WTC11 (cell line): ENCODE measurements around the gene UQCC2. TPM values are rescaled to one million over a fixed set of nuclear protein-coding genes. Genes with fewer than 3 reads are reported as not detected.

Experiments used
- ATAC-seq: fragments of 200-7000 bp; cut with Tn5 transposase; 2 replicates; pipeline ENCODE4 v1.10.0; 2021; ENCODE audit warnings: mild to moderate bottlenecking, moderate library complexity
- CTCF ChIA-PET: fragments of 300-600 bp; sonication (Branson Sonifier 250); formaldehyde crosslinking; loops from one replicate; lab custom pipeline; 2021; ENCODE audit warnings: antibody characterized with exemption; lab: Charles Lee
- POLR2A ChIA-PET: fragments of 350-600 bp; sonication (Branson Sonifier 250); formaldehyde crosslinking; loops from one replicate; lab custom pipeline; 2021; ENCODE audit warnings: antibody characterized with exemption; lab: Charles Lee
- DNase-seq: peaks from one replicate; pipeline ENCODE4 v3.0.0; 2021; ENCODE audit warnings: low spot score
- H3K27ac Mint-ChIP-seq: 2 replicates; pipeline ENCODE4 v1.8.0; 2021; ENCODE audit warnings: mixed read lengths
- H3K27me3 Mint-ChIP-seq: 2 replicates; pipeline ENCODE4 v1.8.0; 2021; ENCODE audit warnings: low read depth, mild to moderate bottlenecking, moderate library complexity, mixed read lengths
- H3K36me3 Mint-ChIP-seq: 2 replicates; pipeline ENCODE4 v1.8.0; 2021; ENCODE audit warnings: mixed read lengths
- H3K4me1 Mint-ChIP-seq: 2 replicates; pipeline ENCODE4 v1.8.0; 2022; ENCODE audit warnings: mixed read lengths
- H3K4me3 Mint-ChIP-seq: 2 replicates; pipeline ENCODE4 v1.8.0; 2021; ENCODE audit warnings: mild to moderate bottlenecking, moderate library complexity, mixed read lengths
- H3K9me3 Mint-ChIP-seq: 2 replicates; pipeline ENCODE4 v1.8.0; 2021; ENCODE audit warnings: mixed read lengths
- EMX1 ChIP-seq: fragments of 250-450 bp; sonication (Bioruptor Pico); IDR thresholded peaks from 2 replicates; pipeline ENCODE4 v1.8.0; 2021; ENCODE audit warnings: mild to moderate bottlenecking
- FOXK1 ChIP-seq: sonication (generic); formaldehyde crosslinking; IDR thresholded peaks from 2 replicates; pipeline ENCODE4 v1.8.0; 2022; ENCODE audit warnings: mild to moderate bottlenecking, moderate library complexity, missing genetic modification reagents
- JUN ChIP-seq: sonication (generic); formaldehyde crosslinking; IDR thresholded peaks from 2 replicates; pipeline ENCODE4 v1.8.0; 2023; ENCODE audit warnings: mild to moderate bottlenecking, missing genetic modification reagents
- MXD4 ChIP-seq: fragments of 250-450 bp; sonication (Bioruptor Pico); IDR thresholded peaks from 2 replicates; pipeline ENCODE4 v1.8.0; 2021; ENCODE audit warnings: mild to moderate bottlenecking, moderate library complexity, borderline replicate concordance
- NFATC4 ChIP-seq: fragments of 250-450 bp; sonication (Bioruptor Pico); IDR thresholded peaks from 2 replicates; pipeline ENCODE4 v1.9.0; 2021; ENCODE audit warnings: mild to moderate bottlenecking
- RELA ChIP-seq: sonication (generic); formaldehyde crosslinking; IDR thresholded peaks from 2 replicates; pipeline ENCODE4 v1.8.1; 2022; ENCODE audit warnings: missing genetic modification reagents, mild to moderate bottlenecking, borderline replicate concordance
- SMAD4 ChIP-seq: sonication (generic); formaldehyde crosslinking; IDR thresholded peaks from 2 replicates; pipeline ENCODE4 v1.8.0; 2022; ENCODE audit warnings: mild to moderate bottlenecking, missing genetic modification reagents
- TCF7 ChIP-seq: sonication (generic); formaldehyde crosslinking; IDR thresholded peaks from 2 replicates; pipeline ENCODE4 v1.8.0; 2022; ENCODE audit warnings: mild to moderate bottlenecking, low read depth, missing genetic modification reagents, moderate library complexity
- TEAD1 ChIP-seq: sonication (generic); formaldehyde crosslinking; IDR thresholded peaks from 2 replicates; pipeline ENCODE4 v1.8.0; 2022; ENCODE audit warnings: mild to moderate bottlenecking, missing genetic modification reagents
- TEAD4 ChIP-seq: sonication (generic); formaldehyde crosslinking; IDR thresholded peaks from 2 replicates; pipeline ENCODE4 v1.8.0; 2022; ENCODE audit warnings: mild to moderate bottlenecking, missing genetic modification reagents
- TP53 ChIP-seq: sonication (generic); formaldehyde crosslinking; IDR thresholded peaks from 2 replicates; pipeline ENCODE4 v1.8.1; 2023; ENCODE audit warnings: mild to moderate bottlenecking, missing genetic modification reagents
- ZNF317 ChIP-seq: sonication (generic); formaldehyde crosslinking; IDR thresholded peaks from 2 replicates; pipeline ENCODE4 v1.8.1; 2023; ENCODE audit warnings: low read depth, mild to moderate bottlenecking, moderate library complexity, missing genetic modification reagents, borderline replicate concordance
- ZNF416 ChIP-seq: fragments of 250-450 bp; sonication (Bioruptor Pico); IDR thresholded peaks from 2 replicates; pipeline ENCODE4 v1.9.0; 2021; ENCODE audit warnings: mild to moderate bottlenecking, inconsistent platforms
- total RNA-seq: library from RNA; stranded (reverse); gene quantifications from 3 replicates; pipeline ENCODE4 v1.2.3, GENCODE V29; 2021
- TF ChIP-seq, protein P1 (sequence below): sonication (generic); formaldehyde crosslinking; IDR thresholded peaks from 2 replicates; pipeline ENCODE4 v1.8.1; 2023; ENCODE audit warnings: mild to moderate bottlenecking, missing genetic modification reagents
- TF ChIP-seq, protein P2 (sequence below): fragments of 250-450 bp; sonication (Bioruptor Pico); IDR thresholded peaks from 2 replicates; pipeline ENCODE4 v1.8.0; 2021; ENCODE audit warnings: mild to moderate bottlenecking
- TF ChIP-seq, protein P3 (sequence below): sonication (generic); formaldehyde crosslinking; conservative IDR thresholded peaks from 2 replicates; pipeline ENCODE4 v1.8.1; 2022; ENCODE audit warnings: mild to moderate bottlenecking, missing genetic modification reagents
- TF ChIP-seq, protein P4 (sequence below): fragments of 250-450 bp; sonication (Bioruptor Pico); IDR thresholded peaks from 2 replicates; pipeline ENCODE4 v1.9.0; 2021; ENCODE audit warnings: mild to moderate bottlenecking
- TF ChIP-seq, protein P5 (sequence below): sonication (generic); formaldehyde crosslinking; IDR thresholded peaks from 2 replicates; pipeline ENCODE4 v1.8.0; 2022; ENCODE audit warnings: mild to moderate bottlenecking, missing genetic modification reagents
- TF ChIP-seq, protein P6 (sequence below): sonication (generic); formaldehyde crosslinking; IDR thresholded peaks from 2 replicates; pipeline ENCODE4 v1.8.1; 2023; ENCODE audit warnings: mild to moderate bottlenecking, missing genetic modification reagents
- TF ChIP-seq, protein P7 (sequence below): sonication (generic); formaldehyde crosslinking; IDR thresholded peaks from 2 replicates; pipeline ENCODE4 v1.8.1; 2023; ENCODE audit warnings: mild to moderate bottlenecking, moderate library complexity, missing genetic modification reagents
- TF ChIP-seq, protein P8 (sequence below): sonication (generic); formaldehyde crosslinking; IDR thresholded peaks from 2 replicates; pipeline ENCODE4 v1.8.0; 2023; ENCODE audit warnings: mild to moderate bottlenecking, missing genetic modification reagents

Gene UQCC2
- total RNA-seq, 1 experiment from 2014 or later = 65.8 TPM

DNA sequence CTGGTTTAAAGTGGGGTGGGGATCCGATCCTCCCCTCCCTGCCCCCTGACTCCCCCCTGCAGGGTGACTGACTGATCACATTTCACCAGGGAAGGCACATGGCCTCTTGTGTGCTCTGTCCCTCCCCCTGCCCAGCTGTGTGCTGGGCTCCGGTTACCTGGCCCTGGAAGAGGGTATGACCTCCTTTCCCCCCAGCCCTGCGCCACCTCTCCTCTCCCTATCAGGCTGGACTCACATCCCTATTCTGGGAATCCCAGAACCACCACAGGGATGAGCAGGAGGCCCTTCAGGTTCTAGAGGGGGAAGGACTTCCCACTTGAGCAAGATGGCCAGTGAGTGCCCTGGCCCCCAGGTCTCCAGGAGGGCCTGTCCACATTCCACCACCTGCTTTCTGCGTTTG is 37.3 kb upstream of the UQCC2 start:
- TF ChIP-seq, protein P1, sequence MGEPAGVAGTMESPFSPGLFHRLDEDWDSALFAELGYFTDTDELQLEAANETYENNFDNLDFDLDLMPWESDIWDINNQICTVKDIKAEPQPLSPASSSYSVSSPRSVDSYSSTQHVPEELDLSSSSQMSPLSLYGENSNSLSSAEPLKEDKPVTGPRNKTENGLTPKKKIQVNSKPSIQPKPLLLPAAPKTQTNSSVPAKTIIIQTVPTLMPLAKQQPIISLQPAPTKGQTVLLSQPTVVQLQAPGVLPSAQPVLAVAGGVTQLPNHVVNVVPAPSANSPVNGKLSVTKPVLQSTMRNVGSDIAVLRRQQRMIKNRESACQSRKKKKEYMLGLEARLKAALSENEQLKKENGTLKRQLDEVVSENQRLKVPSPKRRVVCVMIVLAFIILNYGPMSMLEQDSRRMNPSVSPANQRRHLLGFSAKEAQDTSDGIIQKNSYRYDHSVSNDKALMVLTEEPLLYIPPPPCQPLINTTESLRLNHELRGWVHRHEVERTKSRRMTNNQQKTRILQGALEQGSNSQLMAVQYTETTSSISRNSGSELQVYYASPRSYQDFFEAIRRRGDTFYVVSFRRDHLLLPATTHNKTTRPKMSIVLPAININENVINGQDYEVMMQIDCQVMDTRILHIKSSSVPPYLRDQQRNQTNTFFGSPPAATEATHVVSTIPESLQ = no peak
- TF ChIP-seq ZNF416 = no peak
- TF ChIP-seq, protein P2, sequence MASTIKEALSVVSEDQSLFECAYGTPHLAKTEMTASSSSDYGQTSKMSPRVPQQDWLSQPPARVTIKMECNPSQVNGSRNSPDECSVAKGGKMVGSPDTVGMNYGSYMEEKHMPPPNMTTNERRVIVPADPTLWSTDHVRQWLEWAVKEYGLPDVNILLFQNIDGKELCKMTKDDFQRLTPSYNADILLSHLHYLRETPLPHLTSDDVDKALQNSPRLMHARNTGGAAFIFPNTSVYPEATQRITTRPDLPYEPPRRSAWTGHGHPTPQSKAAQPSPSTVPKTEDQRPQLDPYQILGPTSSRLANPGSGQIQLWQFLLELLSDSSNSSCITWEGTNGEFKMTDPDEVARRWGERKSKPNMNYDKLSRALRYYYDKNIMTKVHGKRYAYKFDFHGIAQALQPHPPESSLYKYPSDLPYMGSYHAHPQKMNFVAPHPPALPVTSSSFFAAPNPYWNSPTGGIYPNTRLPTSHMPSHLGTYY (CRISPR knock-in tag) = no peak
- no peak for TF ChIP-seq RELA (CRISPR knock-in tag)
- TF ChIP-seq, protein P3, sequence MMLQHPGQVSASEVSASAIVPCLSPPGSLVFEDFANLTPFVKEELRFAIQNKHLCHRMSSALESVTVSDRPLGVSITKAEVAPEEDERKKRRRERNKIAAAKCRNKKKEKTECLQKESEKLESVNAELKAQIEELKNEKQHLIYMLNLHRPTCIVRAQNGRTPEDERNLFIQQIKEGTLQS (CRISPR knock-in tag) = no peak
- TF ChIP-seq, protein P4, sequence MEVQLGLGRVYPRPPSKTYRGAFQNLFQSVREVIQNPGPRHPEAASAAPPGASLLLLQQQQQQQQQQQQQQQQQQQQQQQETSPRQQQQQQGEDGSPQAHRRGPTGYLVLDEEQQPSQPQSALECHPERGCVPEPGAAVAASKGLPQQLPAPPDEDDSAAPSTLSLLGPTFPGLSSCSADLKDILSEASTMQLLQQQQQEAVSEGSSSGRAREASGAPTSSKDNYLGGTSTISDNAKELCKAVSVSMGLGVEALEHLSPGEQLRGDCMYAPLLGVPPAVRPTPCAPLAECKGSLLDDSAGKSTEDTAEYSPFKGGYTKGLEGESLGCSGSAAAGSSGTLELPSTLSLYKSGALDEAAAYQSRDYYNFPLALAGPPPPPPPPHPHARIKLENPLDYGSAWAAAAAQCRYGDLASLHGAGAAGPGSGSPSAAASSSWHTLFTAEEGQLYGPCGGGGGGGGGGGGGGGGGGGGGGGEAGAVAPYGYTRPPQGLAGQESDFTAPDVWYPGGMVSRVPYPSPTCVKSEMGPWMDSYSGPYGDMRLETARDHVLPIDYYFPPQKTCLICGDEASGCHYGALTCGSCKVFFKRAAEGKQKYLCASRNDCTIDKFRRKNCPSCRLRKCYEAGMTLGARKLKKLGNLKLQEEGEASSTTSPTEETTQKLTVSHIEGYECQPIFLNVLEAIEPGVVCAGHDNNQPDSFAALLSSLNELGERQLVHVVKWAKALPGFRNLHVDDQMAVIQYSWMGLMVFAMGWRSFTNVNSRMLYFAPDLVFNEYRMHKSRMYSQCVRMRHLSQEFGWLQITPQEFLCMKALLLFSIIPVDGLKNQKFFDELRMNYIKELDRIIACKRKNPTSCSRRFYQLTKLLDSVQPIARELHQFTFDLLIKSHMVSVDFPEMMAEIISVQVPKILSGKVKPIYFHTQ (CRISPR knock-in tag) = no peak
- no peak for TF ChIP-seq NFATC4 (CRISPR knock-in tag)
- no peak for TF ChIP-seq ZNF317 (CRISPR knock-in tag)
- no peak for TF ChIP-seq TEAD1
- TF ChIP-seq MXD4 = no peak
- no peak for TF ChIP-seq FOXK1 (CRISPR knock-in tag)
- TF ChIP-seq EMX1 = no peak
- TF ChIP-seq SMAD4 (CRISPR knock-in tag) = no peak
- no peak for TF ChIP-seq JUN
- no peak for TF ChIP-seq TP53
- TF ChIP-seq, protein P5, sequence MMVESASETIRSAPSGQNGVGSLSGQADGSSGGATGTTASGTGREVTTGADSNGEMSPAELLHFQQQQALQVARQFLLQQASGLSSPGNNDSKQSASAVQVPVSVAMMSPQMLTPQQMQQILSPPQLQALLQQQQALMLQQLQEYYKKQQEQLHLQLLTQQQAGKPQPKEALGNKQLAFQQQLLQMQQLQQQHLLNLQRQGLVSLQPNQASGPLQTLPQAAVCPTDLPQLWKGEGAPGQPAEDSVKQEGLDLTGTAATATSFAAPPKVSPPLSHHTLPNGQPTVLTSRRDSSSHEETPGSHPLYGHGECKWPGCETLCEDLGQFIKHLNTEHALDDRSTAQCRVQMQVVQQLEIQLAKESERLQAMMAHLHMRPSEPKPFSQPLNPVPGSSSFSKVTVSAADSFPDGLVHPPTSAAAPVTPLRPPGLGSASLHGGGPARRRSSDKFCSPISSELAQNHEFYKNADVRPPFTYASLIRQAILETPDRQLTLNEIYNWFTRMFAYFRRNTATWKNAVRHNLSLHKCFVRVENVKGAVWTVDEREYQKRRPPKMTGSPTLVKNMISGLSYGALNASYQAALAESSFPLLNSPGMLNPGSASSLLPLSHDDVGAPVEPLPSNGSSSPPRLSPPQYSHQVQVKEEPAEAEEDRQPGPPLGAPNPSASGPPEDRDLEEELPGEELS = no peak
- TF ChIP-seq, all 79 proteins: peak for 0
- Mint-ChIP-seq H3K9me3 (no peaks in the 10 kb centered on the region), H3K27ac (no peak overlapping the region), H3K27me3 (no peaks in the 10 kb centered on the region; the same call in 1 of the 2 replicates), H3K4me3 (no peak overlapping the region), H3K36me3 (no peaks in the 10 kb centered on the region), H3K4me1 (peaks cover 44% of the 10 kb centered on the region)
- POLR2A ChIA-PET = no interaction called here
- CTCF ChIA-PET = interaction anchor here (0.5 to 1.6 kb wide), 4 partner anchors 12 to 278 kb away, joined by 3 read pairs; no protein-coding TSS in a partner anchor
- no peak for ATAC-seq
- no peak for DNase-seq

DNA sequence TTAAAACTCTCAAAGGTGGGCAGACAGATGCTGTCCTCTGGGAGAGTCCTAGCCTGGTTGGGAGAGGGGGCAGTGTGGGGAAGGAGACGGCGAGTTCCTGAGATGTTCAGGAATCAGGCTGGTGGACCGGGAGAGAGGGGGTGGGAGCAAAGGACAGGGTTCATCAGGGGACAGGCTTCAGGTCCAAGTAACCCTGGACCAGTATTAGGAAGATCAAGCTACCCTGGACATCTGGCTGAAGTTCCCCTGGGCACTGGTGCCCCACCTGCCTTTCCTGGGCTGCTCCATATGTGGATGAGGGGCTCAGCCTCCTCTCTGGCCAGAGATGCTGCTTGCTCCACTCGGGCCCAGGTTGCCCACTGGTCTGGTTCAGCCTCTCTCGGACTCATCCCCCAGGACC is 36.3 kb upstream of the UQCC2 start:
- peaks cover 46% of the 10 kb centered on the region for H3K4me1 Mint-ChIP-seq
- H3K27ac Mint-ChIP-seq = no peak overlapping the region
- no peak overlapping the region for H3K4me3 Mint-ChIP-seq
- no peaks in the 10 kb centered on the region for H3K36me3 Mint-ChIP-seq
- no peak for DNase-seq
- H3K27me3 Mint-ChIP-seq = no peaks in the 10 kb centered on the region; the same call in 1 of the 2 replicates
- ChIA-PET CTCF (interaction anchor here (0.6 to 3.3 kb wide), 5 partner anchors 13 to 373 kb away, joined by 3 to 23 read pairs (median 4); no protein-coding TSS in a partner anchor), POLR2A (no interaction called here)
- no peak for ATAC-seq
- H3K9me3 Mint-ChIP-seq = no peaks in the 10 kb centered on the region
- TF ChIP-seq TCF7 (no peak), TP53 (no peak), TEAD4 (CRISPR knock-in tag) (no peak)
- TF ChIP-seq, protein P6, sequence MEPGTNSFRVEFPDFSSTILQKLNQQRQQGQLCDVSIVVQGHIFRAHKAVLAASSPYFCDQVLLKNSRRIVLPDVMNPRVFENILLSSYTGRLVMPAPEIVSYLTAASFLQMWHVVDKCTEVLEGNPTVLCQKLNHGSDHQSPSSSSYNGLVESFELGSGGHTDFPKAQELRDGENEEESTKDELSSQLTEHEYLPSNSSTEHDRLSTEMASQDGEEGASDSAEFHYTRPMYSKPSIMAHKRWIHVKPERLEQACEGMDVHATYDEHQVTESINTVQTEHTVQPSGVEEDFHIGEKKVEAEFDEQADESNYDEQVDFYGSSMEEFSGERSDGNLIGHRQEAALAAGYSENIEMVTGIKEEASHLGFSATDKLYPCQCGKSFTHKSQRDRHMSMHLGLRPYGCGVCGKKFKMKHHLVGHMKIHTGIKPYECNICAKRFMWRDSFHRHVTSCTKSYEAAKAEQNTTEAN (CRISPR knock-in tag) = no peak
- TF ChIP-seq, protein P7, sequence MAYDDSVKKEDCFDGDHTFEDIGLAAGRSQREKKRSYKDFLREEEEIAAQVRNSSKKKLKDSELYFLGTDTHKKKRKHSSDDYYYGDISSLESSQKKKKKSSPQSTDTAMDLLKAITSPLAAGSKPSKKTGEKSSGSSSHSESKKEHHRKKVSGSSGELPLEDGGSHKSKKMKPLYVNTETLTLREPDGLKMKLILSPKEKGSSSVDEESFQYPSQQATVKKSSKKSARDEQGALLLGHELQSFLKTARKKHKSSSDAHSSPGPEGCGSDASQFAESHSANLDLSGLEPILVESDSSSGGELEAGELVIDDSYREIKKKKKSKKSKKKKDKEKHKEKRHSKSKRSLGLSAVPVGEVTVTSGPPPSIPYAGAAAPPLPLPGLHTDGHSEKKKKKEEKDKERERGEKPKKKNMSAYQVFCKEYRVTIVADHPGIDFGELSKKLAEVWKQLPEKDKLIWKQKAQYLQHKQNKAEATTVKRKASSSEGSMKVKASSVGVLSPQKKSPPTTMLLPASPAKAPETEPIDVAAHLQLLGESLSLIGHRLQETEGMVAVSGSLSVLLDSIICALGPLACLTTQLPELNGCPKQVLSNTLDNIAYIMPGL = no peak
- TF ChIP-seq, protein P8, sequence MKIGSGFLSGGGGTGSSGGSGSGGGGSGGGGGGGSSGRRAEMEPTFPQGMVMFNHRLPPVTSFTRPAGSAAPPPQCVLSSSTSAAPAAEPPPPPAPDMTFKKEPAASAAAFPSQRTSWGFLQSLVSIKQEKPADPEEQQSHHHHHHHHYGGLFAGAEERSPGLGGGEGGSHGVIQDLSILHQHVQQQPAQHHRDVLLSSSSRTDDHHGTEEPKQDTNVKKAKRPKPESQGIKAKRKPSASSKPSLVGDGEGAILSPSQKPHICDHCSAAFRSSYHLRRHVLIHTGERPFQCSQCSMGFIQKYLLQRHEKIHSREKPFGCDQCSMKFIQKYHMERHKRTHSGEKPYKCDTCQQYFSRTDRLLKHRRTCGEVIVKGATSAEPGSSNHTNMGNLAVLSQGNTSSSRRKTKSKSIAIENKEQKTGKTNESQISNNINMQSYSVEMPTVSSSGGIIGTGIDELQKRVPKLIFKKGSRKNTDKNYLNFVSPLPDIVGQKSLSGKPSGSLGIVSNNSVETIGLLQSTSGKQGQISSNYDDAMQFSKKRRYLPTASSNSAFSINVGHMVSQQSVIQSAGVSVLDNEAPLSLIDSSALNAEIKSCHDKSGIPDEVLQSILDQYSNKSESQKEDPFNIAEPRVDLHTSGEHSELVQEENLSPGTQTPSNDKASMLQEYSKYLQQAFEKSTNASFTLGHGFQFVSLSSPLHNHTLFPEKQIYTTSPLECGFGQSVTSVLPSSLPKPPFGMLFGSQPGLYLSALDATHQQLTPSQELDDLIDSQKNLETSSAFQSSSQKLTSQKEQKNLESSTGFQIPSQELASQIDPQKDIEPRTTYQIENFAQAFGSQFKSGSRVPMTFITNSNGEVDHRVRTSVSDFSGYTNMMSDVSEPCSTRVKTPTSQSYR (CRISPR knock-in tag) = no peak
